BE2C (cell line): ENCODE results near the gene IRF6.
A peak's percentile ranks its signal among the peaks of the same experiment; 100 is the strongest.

Experiments
- DNase-seq: peaks from one replicate; pipeline ENCODE4 v3.0.0-alpha.2; 2020
- H3K27me3 ChIP-seq: fragments of 250-450 bp; sonication (Bioruptor Pico); 2 replicates; pipeline ENCODE4 v1.5.1; 2020; ENCODE audit warnings: mild to moderate bottlenecking
- H3K36me3 ChIP-seq: fragments of 250-450 bp; sonication (Bioruptor Pico); 2 replicates; pipeline ENCODE4 v1.5.1; 2020; ENCODE audit warnings: mild to moderate bottlenecking
- H3K4me1 ChIP-seq: fragments of 250-450 bp; sonication (Bioruptor Pico); 2 replicates; pipeline ENCODE4 v1.5.1; 2020
- H3K4me3 ChIP-seq: 2 replicates; pipeline ENCODE4 v1.5.1; 2011; ENCODE audit warnings: low read depth, low read length
- H3K9me3 ChIP-seq: fragments of 250-450 bp; sonication (Bioruptor Pico); 2 replicates; pipeline ENCODE4 v1.5.1; 2020
- TF ChIP-seq, protein P1 (sequence below): IDR thresholded peaks from 2 replicates; pipeline ENCODE4 v1.5.1; 2012; ENCODE audit warnings: mild to moderate bottlenecking, low read depth, low read length

The IRF6 gene

DNA sequence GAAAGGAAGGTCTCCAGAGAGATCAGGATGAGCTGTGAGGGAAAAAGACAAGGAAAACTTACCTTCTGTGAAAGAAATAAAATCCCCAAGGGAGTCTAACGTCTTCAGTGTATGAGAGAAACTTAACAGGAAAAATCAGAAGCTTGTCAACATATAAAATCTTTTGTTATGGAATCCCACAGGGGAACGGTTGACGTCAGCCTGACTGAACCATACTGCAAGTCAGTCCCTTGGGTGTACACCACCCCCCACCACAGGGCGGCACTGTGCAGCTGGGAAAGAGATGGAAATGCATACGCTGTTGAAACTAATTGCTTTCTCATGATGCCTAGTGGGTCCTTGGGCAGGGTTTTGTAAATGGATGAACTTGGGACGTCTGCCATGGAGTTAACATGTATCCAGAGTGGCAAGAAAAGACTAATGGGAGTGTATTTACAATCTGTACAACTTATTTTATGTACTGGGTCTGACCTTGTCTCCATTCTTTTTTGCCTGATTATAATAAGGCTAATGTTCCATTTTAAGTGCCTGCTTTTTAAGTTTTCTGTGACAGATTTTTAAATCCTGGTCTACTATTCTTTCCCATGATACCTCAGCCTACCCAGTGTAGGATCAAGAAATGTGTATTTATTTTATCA, 44.5 kb upstream of the IRF6 start:
- Histone ChIP-seq H3K36me3 (peaks cover 69% of the 10 kb centered on the region), H3K4me3 (no peak overlapping the region), H3K9me3 (no peaks in the 10 kb centered on the region), H3K27me3 (no peaks in the 10 kb centered on the region), H3K4me1 (peaks cover 9% of the 10 kb centered on the region)
- TF ChIP-seq, protein P1, sequence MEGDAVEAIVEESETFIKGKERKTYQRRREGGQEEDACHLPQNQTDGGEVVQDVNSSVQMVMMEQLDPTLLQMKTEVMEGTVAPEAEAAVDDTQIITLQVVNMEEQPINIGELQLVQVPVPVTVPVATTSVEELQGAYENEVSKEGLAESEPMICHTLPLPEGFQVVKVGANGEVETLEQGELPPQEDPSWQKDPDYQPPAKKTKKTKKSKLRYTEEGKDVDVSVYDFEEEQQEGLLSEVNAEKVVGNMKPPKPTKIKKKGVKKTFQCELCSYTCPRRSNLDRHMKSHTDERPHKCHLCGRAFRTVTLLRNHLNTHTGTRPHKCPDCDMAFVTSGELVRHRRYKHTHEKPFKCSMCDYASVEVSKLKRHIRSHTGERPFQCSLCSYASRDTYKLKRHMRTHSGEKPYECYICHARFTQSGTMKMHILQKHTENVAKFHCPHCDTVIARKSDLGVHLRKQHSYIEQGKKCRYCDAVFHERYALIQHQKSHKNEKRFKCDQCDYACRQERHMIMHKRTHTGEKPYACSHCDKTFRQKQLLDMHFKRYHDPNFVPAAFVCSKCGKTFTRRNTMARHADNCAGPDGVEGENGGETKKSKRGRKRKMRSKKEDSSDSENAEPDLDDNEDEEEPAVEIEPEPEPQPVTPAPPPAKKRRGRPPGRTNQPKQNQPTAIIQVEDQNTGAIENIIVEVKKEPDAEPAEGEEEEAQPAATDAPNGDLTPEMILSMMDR, result peak; percentile 99
- DNase-seq, result peak; percentile 93

DNA sequence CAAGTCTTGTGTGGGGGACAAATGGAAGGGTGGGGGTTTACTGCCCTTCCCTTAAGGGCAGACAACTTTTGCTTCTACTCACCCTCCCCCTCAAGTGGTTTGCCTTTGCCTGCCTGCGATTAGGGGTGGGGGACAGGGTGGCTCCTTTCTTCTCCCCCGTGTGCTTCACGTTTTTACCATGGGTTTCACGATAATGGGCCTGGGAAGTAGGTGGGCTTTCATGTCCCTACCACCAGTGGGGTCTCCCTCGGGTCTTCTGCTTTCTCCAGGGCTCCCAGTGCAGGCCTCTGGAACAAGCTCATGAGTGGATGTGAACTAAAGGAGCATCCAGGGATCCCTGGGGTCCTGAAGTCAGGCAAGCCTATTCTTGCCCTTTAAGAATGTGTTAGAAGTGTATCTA, 43.4 kb upstream of the IRF6 start:
- no peak overlapping the region for H3K4me3 ChIP-seq
- H3K9me3 ChIP-seq, result no peaks in the 10 kb centered on the region
- no peaks in the 10 kb centered on the region for H3K27me3 ChIP-seq
- no peak for DNase-seq
- TF ChIP-seq, protein P1, result no peak
- H3K4me1 ChIP-seq, result peaks cover 9% of the 10 kb centered on the region
- H3K36me3 ChIP-seq, result peaks cover 67% of the 10 kb centered on the region

DNA sequence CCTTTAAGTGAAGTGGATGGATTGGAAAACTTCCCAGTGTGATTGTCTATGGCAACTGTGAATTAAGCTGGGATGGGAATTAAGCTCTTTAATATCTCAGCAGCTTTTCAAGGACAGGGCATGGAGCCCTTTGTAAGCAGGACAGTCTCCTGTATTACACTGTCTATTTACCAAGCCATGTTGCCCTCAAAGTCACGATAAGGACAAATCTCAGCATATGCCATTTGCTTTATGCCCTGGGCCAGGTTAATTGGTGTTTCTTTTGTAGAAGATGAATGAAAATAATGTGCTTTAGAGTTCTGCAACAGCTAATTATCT, 39.4 kb upstream of the IRF6 start:
- Histone ChIP-seq H3K4me1 (peaks cover 6% of the 10 kb centered on the region), H3K36me3 (peaks cover 72% of the 10 kb centered on the region), H3K4me3 (no peak overlapping the region), H3K27me3 (no peaks in the 10 kb centered on the region), H3K9me3 (no peaks in the 10 kb centered on the region)
- no peak for DNase-seq
- TF ChIP-seq, protein P1, result no peak

DNA sequence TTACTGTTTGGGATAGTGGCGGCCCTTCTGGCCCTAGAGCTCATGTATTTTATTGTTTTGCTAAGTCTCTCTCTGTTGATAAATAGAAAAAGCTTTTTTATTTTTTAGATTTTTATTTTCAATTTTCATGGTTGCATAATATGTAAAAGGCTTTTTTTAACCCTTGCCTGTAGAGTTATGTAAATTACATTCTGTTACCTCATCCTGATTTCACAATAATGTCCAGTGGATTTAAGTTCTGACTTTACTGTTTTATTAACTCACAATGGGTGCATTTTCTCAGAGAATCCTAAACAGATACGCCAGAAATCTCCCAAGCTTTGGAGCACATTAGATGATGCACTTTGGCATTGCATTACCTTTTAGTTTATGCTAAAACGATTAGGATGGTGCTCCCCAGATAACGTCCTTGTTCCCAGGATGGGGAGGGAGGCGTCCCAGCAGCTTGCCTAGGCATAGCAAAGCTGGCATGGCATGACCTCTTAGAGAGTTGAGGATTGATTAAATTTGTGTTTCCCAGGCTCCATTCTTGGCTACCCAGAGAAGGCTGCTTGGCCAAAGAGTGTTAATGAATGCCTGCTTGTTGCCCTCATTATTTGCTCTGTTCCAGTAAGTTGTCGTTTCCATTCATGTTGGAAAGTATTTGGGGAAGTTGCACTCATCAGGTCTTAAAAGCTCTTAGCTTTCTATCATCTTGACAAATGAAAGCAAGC, 38.9 kb upstream of the IRF6 start:
- TF ChIP-seq, protein P1, result no peak
- Histone ChIP-seq H3K4me3 (no peak overlapping the region), H3K27me3 (no peaks in the 10 kb centered on the region), H3K9me3 (no peaks in the 10 kb centered on the region), H3K4me1 (peaks cover under 1% of the 10 kb centered on the region), H3K36me3 (peaks cover 73% of the 10 kb centered on the region)
- DNase-seq, result no peak

DNA sequence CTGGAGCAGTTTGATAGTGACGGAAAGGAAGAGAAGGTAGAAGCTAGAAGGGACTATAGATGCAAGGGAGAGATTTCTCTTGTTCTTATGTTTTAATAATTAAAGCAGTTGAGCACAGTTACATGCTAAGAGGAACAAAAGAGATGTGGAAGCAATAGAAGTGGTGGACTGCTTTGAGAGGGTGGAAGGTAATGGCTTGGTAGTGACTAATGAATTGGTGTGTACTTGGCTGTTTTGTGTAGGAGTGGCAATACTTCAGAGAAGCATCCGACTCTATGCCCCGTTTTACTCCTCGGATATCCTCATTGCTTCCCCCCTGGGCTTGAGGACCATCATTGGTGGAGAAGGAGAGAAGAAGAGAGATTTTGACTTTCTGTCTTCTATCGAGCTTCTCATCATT, 34.7 kb upstream of the IRF6 start:
- Histone ChIP-seq H3K36me3 (peaks cover 85% of the 10 kb centered on the region), H3K27me3 (no peaks in the 10 kb centered on the region), H3K9me3 (no peaks in the 10 kb centered on the region), H3K4me1 (no peaks in the 10 kb centered on the region), H3K4me3 (no peak overlapping the region)
- no peak for DNase-seq
- TF ChIP-seq, protein P1, result no peak

DNA sequence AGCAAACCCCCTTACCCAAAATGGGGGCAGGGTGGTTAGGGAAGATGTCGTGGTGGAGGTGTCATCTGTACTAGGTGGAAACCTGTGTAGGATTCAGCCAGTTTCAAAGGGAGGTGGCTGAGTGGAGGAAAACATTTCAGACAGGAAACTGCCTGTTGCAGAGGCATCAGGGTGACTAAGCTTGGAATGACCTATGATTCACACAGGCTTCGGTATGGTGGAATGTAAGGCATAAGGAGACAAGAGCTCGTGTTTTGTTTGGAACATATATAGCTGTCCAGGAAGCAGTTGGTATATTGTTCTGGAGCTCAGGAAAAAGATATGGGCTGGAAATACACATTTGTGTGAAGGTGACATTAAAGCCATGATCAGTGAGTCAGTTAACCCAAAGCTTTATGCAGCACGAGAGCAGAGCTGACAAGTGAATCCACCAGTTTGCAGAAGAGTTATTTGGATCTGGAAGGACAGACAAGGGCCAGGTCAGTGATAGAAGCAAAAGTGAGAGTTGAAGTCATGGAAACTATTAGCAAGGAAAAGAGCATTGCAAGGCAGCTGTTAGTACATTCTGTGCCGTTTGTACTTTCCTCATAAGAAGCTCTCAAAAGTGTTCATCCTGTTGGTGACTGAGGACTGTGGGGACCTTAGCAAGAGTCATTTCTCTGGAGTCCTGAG, 34.1 kb upstream of the IRF6 start:
- DNase-seq, result no peak
- TF ChIP-seq, protein P1, result no peak

More for the DNA sequence above, 34.1 kb upstream of the IRF6 start:
- no peaks in the 10 kb centered on the region for H3K27me3 ChIP-seq
- H3K4me1 ChIP-seq, result no peaks in the 10 kb centered on the region
- no peak overlapping the region for H3K4me3 ChIP-seq
- H3K36me3 ChIP-seq, result peaks cover 88% of the 10 kb centered on the region
- H3K9me3 ChIP-seq, result no peaks in the 10 kb centered on the region
